AG04450 (cell line): ENCODE data around the gene CACHD1. TPM values are rescaled to one million over a fixed set of nuclear protein-coding genes. Genes with fewer than 3 reads are reported as not detected.
A peak's percentile ranks its signal among the peaks of the same experiment; 100 is the strongest.

Experiments
- CTCF ChIA-PET: fragments of 300-600, 350-600 bp; formaldehyde crosslinking; extraction: SDS; loops from one replicate; lab custom pipeline; 2022; ENCODE audit warnings: antibody characterized with exemption, inconsistent platforms; lab: Charles Lee
- POLR2A ChIA-PET: fragments of 350-600 bp; formaldehyde crosslinking; extraction: SDS; loops from one replicate; lab custom pipeline; 2021; ENCODE audit warnings: antibody characterized with exemption, inconsistent platforms; lab: Yijun Ruan, JAX
- DNase-seq: peaks from one replicate; pipeline ENCODE4 v3.0.0-alpha.2; 2011; ENCODE audit warnings: low read depth, low spot score
- H3K27ac ChIP-seq: one replicate; pipeline ENCODE4 v1.5.1; 2012; ENCODE audit warnings: low read depth, low read length, control low read depth
- H3K27me3 ChIP-seq: one replicate; pipeline ENCODE4 v1.6.0; 2012; ENCODE audit warnings: low read length; ENCODE audit not compliant: control insufficient read depth, insufficient read depth
- H3K4me3 ChIP-seq: 2 replicates; pipeline ENCODE4 v1.5.1; 2011; ENCODE audit warnings: mild to moderate bottlenecking, low read depth, low read length, control low read depth
- H3K9me3 ChIP-seq: 2 replicates; pipeline ENCODE4 v1.5.1; 2012; ENCODE audit warnings: low read length; ENCODE audit not compliant: control insufficient read depth, insufficient read depth
- polyA plus RNA-seq: library from polyadenylated mRNA; depleted of rRNA; stranded (reverse); fragments of >200 nt; gene quantifications from 2 replicates; pipeline ENCODE4 v1.2.3, GENCODE V29; 2011
- TF ChIP-seq, protein P1 (sequence below): IDR thresholded peaks from 2 replicates; pipeline ENCODE4 v1.5.1; 2011; ENCODE audit warnings: low read depth, low read length, control low read depth, inconsistent platforms

Gene CACHD1
- polyA plus RNA-seq, 1 experiment: 3.5 TPM

DNA sequence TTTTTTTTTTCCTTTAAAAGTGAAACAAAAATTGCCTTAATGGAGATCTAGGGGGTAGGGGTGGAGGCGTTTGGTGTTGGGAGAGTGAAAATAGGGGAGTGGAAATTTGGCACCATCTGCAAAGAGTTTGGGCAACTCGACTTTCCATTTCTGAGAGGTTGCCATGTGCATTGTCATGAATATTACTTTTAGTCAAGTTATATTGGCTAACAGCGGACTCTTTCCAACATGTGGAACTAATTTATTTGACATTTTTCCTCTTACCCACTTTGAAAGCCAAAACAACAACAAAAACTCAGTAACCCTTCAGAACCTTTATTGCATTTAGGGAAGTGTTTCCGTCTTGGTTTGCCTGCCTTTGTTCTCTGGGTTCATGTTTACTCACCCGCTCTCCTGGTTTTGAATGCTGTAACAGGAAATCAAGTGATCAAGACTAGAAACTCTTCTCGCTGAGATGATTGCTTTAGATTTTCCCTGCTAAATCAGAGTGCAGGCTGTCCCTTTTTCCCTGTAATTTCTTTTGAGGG lies 70.4 kb downstream of the CACHD1 start:
- DNase-seq: no peak

DNA sequence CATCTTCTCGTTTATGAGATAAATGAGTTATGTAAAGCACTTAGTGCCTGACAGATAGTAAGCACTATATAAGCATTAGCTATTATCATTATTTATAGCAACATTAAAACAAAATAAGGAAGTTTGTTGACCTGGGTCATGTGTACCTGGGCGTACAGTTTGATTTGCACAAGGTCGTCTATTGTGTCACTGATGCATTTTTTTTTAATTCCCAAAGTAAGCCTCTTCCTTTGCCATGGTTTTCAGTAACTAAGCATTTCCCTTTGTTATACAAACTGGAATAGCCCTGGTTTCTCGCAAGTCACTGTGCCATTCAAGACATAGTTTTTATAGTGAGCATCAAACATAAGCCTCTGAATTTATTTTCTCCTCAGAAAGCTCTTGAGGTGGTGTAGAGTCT lies 72.2 kb downstream of the CACHD1 start:
- Histone ChIP-seq H3K27ac (no peak overlapping the region), H3K9me3 (no peaks in the 10 kb centered on the region), H3K27me3 (no peaks in the 10 kb centered on the region), H3K4me3 (no peak overlapping the region)
- ChIA-PET CTCF (no interaction called here), POLR2A (no interaction called here)
- TF ChIP-seq, protein P1, sequence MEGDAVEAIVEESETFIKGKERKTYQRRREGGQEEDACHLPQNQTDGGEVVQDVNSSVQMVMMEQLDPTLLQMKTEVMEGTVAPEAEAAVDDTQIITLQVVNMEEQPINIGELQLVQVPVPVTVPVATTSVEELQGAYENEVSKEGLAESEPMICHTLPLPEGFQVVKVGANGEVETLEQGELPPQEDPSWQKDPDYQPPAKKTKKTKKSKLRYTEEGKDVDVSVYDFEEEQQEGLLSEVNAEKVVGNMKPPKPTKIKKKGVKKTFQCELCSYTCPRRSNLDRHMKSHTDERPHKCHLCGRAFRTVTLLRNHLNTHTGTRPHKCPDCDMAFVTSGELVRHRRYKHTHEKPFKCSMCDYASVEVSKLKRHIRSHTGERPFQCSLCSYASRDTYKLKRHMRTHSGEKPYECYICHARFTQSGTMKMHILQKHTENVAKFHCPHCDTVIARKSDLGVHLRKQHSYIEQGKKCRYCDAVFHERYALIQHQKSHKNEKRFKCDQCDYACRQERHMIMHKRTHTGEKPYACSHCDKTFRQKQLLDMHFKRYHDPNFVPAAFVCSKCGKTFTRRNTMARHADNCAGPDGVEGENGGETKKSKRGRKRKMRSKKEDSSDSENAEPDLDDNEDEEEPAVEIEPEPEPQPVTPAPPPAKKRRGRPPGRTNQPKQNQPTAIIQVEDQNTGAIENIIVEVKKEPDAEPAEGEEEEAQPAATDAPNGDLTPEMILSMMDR: no peak
- no peak for DNase-seq

More for the DNA sequence above, 70.4 kb downstream of the CACHD1 start:
- no peaks in the 10 kb centered on the region for H3K27me3 ChIP-seq
- H3K9me3 ChIP-seq: no peaks in the 10 kb centered on the region
- CTCF ChIA-PET: no interaction called here
- H3K27ac ChIP-seq: no peak overlapping the region
- 0 out of 2 replicates have a peak overlapping the region, but pooled peaks have one; percentile 5 for H3K4me3 ChIP-seq
- POLR2A ChIA-PET: no interaction called here
- TF ChIP-seq, protein P1: no peak

DNA sequence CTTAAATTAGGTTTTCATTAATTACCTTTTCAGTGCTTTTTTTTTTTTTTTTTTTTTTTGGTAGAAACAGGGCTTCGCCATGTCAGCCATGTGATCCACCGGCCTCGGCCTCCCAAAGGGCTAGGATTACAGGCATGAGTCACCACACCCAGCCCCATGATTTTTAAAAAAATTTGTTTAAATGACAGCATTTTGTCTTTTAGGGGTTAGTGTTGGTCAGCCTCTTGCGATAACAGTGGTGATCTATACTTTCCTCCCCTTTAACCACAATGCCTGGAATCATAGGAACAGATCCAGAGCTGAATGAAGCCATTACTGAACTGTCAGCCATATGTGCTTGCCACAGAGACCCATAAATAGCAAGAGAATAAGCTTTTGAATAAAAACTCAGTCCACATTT lies 73.9 kb downstream of the CACHD1 start:
- Histone ChIP-seq H3K27ac (no peak overlapping the region), H3K4me3 (no peak overlapping the region), H3K27me3 (no peaks in the 10 kb centered on the region), H3K9me3 (no peaks in the 10 kb centered on the region)
- ChIA-PET CTCF (no interaction called here), POLR2A (no interaction called here)
- no peak for DNase-seq
- TF ChIP-seq, protein P1: no peak

DNA sequence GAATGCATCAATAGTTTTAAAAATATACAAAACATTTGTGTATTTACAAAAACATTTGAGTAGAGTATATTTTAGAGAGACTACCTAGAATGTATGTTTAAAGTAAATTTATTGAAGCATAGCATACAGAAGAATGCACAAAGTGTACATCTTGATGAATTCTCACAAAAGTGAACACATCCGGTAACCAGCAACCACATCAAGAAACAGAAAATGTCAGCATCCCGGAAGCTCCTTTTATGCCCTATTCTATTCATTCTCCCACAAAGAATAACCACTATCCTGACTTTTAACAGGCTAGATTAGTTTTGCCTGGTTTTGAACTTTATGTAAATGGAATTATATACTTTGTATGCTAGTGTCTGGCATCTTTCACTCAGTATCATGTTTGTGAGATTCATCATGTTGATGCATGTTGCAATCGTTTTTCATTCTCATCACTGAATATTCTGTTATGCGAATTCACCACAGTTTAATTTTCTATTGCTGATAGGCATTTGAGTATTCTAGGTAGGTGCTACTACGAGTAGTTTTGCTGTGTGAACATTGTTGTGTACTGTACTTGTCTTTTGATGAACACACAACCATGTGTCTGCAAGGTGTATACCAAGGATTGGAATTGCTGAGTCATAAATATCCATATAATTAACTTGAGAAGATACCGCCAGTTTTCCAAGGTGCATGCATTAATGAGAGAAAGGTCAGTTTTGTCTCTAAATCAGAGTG lies 75.4 kb downstream of the CACHD1 start:
- H3K9me3 ChIP-seq: no peaks in the 10 kb centered on the region
- DNase-seq: no peak
- POLR2A ChIA-PET: no interaction called here
- no peak overlapping the region for H3K27ac ChIP-seq
- TF ChIP-seq, protein P1: no peak
- H3K27me3 ChIP-seq: no peaks in the 10 kb centered on the region
- no peak overlapping the region for H3K4me3 ChIP-seq
- CTCF ChIA-PET: no interaction called here

DNA sequence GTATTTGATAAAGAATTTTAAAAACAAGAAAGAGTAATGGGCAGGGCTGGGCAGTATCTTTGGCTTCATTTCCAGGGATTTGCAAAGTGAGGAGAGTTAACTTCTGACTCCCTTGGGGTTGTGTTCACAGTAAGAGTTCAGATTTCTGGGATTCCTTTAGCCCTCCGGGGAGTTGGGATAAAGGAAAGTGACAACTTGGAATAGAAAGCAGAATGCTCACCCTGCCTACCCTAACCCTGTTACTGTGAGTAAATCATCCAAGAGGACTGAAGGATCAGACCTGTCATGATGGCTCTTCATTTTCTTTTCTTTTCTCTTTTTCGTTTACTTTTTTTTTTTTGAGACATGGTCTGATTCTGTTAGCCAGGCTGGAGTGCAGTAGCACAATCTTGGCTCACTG lies 76.1 kb downstream of the CACHD1 start:
- no peaks in the 10 kb centered on the region for H3K27me3 ChIP-seq
- TF ChIP-seq, protein P1: no peak
- CTCF ChIA-PET: no interaction called here
- H3K27ac ChIP-seq: no peak overlapping the region
- H3K4me3 ChIP-seq: no peak overlapping the region
- no peaks in the 10 kb centered on the region for H3K9me3 ChIP-seq
- no peak for DNase-seq
- POLR2A ChIA-PET: no interaction called here
